NCI-H526 (cell line): ENCODE results near the gene NDFIP2.

ENCODE experiments used
- DNase-seq, 2 experiments: peaks; one replicate each; lab custom pipeline; 2025; lab: John Stamatoyannopoulos, UW

NDFIP2 gene, protein sequence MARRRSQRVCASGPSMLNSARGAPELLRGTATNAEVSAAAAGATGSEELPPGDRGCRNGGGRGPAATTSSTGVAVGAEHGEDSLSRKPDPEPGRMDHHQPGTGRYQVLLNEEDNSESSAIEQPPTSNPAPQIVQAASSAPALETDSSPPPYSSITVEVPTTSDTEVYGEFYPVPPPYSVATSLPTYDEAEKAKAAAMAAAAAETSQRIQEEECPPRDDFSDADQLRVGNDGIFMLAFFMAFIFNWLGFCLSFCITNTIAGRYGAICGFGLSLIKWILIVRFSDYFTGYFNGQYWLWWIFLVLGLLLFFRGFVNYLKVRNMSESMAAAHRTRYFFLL

DNA sequence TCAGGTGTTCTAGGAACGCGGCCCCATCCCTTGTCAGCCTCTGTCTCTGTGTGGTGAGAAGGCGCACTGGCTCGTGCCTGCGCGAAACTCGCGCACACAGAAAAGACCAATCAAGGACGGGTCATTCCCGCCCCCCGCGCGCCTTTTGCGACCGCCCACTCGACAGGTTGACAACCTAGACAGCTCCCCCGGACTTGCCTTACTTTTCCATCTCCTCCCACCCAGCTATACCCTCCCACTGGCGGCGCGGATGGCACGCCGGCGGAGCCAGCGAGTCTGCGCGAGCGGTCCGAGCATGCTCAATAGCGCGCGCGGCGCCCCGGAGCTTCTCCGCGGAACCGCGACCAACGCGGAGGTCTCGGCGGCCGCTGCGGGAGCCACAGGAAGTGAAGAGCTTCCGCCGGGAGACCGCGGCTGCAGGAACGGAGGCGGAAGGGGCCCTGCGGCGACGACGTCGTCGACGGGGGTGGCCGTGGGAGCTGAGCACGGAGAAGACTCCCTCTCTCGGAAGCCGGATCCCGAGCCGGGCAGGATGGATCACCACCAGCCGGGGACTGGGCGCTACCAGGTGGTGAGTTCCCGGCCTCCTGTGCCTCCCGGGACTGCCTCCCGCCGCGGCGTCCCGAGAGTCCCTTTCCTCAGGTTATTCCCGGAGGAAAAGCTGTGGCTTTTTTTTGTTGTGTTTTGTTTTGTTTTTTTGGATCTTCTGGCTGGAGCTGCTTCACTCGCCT, at the start of gene NDFIP2:
NDFIP2 (plus strand) TSS at position 202 of the 731 bp plus-strand sequence; CDS start at position 251, 49 bp downstream.
- peak; percentile 98 to 99 for DNase-seq

DNA sequence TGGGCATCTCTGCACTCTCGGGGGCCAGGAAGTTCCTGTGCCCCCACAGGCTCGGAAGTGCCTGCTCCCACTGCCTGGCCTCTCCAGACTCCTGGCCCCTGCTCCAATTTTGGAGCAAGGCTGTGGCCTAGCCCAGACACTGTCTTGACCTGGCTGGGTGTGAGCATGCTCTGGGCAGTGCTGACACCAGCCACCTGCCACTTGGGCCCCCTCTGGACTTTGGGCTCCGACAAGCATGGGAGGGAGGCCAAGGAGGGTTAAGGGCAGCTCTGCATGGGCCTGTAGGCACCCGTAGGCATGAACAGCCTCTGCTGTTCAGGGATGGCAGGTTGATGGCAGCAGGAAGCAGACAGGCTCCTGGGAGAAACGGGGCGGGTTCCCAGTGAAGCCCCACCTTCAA, 48.9 kb upstream of the NDFIP2 start:
- DNase-seq: no peak

DNA sequence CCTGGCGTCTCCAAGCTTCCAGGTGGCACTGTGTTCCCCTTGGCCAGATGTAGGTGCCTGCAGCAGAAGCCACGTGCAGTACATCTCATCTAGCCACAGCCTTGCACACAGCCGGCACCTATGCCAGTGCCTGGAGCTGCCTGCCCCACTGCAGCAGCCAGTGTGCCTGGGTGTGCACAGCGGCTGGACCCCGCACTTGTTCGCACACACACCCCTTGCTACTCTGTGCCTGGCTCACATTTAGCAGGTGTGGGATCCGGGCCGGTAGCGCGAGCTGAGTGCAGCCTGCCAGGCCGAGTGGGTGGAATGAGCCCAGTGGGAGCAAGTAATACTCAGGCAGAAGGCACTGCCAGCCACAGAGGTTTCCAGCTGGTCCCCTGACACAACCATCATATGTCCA, 48.0 kb upstream of the NDFIP2 start:
- no peak for DNase-seq

DNA sequence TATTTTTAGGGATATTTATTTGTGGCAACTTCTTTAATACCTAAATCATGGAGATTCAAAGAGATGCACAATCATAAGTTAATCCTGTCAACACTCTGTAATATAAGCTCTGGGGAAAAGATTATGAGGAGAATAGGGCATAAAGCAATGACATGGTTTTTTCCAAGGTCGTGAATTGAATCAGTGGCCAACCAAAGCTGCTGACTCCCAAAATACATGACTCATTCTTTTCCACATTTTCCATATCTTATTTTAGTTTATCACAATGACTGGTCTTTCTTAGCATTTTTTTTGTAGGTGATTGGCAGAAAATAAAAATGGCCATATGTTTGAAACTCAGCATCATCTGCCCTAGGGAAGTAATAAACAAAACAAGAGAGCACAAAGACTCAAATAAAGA, 46.4 kb upstream of the NDFIP2 start:
- DNase-seq: no peak

DNA sequence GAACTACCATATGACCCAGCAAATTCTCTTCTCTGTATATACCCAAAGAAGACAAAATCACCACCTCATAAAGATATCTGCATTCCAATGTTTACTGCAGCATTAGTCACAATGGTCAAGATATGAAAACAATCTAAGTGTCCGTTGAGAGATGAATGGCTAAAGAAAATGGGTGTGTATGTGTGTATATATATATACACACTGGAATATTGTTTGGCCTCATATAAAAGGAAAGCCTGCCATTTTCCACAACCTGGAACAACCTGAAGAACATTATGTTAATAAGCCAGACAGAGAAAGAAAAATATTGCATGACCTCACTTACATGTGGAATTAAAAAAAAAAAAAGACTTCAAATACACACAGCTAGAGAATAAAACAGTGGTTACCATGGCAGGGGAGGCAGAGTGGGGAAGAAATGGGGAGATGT, 45.4 kb upstream of the NDFIP2 start:
- DNase-seq: no peak

DNA sequence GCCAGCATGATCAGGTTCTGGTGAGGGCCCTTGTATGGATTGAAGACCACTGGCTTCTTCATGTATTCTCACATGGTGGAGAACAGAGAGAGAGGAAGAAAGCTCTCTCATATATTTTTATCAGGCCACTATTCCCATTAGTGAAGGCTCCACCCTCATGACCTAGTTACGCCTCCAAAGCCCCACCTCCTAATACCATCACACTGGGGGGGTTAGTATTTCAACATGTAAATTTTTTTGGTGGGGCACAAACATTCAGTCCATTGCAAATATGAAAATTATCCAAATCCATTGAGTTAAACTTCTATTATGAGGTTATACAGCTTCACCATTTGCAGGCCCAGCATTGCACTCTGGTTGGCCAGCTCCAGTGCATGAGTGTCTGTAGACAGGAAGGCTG, 41.7 kb upstream of the NDFIP2 start:
- DNase-seq: no peak

DNA sequence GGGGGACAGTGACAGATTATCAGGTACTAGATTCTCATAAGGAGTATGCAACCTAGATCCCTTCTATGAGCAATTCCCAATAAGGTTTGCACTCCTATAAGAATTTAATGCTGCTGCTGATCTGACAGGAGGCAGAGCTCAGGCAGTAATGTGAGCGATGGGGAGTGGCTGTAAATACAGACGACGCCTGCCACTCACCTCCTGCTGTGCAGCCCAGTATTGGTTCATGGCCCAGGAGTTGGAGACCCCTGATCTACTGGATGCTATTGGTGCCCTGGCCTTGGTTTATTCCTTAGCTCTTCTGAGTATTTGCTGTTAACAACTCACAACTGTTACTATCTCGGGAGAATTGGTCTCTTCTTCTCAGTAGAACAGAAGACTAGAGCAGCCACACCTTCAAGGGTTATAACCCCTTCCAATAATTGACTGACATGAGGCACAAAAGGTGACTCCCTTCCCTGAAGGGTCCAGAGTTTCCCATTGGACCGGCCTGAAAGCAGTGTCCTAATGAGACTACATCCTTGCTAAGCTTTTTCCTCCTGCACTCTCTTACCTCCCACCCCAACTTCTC, 39.9 kb upstream of the NDFIP2 start:
- DNase-seq: no peak

DNA sequence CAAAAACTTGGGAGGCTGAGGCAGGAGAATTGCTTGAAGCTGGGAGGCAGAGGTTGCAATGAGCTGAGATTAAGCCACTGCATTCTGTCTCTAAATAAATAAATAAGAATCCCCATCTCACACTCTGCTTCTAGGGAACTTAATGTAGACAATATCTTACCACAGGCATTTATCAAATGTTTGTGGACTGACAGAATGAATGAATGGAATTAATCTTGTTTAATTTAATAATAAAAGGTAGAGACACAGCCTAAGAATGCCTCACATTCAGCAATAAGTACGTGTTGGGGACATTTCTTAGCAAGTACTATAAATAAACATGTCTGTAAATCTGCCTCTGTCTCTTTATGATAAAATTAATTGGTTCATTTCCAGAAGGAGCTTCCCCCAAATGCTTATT, 38.7 kb upstream of the NDFIP2 start:
- no peak for DNase-seq

DNA sequence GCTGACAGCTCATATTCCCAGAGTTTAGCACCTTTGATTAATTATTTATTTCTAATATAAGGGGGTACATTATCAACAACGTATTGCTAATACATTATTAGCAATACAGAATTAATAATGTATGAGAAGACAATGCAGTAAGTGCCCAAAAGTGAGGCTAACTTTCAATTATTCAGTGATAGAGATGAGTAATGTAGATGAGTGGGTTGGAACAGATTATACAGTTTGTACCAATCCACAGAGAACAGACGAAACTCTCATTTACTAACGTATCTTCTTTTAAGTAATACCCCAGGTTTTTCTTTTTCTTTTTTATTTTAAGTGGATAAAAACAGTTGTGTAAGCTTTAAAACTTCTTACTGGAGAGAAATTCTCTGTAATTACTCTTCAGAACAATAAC, 38.2 kb upstream of the NDFIP2 start:
- DNase-seq: no peak

DNA sequence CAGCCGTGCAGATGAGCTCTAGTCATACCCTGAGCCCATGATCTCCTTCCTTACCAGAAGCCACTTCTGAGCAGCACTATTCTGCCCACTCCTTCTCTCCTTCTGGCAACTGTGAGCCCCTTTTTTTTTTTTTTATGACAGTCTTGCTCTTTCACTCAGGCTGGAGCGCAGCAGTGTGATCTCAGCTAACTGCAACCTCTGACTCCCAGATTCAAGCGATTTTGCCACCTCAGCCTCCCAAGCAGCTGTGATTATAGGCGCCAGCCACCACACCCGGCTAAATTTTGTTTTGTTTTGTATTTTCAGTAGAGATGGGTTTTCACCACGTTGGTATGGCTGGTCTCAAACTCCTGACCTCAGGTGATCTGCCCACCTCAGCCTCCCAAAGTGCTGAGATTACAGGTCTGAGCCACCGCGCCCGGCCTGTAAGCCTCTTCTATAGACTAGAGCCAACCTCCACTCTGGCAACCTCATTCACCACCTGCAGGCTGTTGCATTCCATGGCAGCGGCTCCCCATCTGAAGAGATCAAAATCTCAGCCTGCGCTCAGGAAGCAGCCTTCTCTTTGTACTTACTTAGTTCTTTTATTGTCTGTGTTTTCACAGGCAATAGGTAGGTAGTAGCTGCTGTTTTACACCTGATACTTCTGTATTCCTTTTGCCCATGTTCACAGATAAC, 34.8 kb upstream of the NDFIP2 start:
- no peak for DNase-seq

DNA sequence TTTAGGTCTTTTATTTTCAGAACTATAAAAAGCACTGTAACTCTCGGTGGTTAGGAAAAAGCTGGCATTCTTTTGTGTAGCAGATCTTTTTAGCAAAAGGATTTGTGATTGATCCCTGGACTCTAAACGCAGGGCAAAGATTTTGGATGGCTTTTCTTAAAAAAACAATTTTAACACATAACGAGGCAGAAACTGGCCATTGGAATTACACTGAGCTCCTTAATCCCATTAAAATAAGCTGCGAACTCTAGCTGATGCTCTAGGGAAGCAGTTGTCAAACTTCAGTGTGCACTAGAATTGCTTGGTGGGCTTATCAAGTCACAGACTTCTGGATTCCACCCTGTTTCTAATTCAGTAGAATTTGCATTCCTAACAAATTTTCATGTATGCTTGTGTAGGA, 33.8 kb upstream of the NDFIP2 start:
- DNase-seq: no peak

DNA sequence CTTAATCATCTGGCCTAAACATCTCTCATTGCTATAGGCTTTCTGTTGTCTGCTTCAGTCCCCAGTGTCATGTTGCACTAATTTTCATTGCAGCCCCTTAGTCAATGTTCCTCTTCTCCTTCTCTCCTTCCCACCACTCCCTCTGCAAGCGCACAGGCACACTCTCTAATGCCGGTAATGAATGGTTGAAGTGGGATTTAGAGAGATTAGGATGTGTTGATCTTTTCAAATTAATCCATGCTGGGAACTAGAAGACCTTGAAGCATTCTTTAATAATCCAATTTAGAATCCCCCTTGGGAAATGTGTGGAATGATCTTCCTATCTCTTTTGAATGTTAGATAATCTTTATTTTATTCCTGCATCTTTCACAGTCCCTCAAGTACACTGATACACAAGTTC, 33.2 kb upstream of the NDFIP2 start:
- DNase-seq: no peak

DNA sequence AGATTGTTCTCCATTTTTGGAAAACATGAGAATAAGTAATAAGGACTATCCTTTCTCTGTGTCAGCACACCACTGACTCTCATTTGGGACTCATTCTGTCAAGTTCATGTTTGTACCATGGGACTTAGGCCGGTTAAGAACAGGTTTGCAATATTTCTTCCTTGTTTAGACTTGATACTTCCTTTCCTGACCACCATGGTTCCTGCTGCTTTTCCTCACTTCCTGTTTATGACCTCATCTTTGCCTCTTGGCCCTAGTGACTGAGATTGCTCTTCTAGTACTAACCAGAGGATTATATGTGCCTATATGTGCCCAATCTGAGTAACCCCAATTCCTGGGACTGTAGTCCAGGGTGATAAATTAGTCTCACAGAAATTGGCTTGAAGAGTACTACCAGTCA, 32.5 kb upstream of the NDFIP2 start:
- no peak for DNase-seq

DNA sequence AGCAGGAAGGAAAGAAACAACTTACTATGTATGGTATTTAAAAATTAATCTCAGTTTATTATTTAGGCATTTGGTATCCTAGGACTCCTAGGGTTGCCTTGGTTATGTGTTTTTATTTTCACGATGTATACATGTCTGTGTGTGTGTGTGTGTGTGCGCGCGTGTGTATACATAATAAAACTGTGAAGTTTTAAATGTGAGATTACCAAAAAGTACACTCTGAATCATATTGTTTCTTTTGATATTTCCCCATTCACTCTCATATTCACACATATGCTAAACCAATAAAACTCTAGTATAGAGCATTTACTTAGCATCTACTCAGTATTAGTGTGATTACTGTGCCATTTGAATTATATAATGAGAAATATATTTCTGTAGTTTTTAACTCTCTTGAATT, 30.8 kb upstream of the NDFIP2 start:
- DNase-seq: no peak

DNA sequence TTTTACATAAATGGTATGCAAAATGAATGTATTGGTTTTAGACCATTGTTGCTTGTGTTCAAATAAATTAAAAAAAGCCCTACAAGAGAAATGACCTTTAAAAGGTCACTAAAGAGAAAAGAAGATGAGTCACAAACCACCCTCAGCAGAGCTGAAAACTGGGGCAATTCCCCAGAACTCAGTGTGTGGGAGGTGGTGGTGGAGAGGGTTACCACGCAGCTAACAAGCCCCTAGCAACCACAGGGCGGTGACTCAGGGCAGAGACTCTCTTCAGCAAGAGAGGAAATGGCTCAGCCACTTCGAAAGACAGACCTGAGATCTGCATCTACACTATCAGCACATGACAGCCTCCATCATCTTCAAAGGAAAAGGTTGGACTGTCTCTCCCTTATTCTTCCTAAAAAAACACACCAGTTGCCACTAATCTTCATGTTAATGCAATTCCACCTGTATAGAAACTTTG, 29.4 kb upstream of the NDFIP2 start:
- DNase-seq: no peak

DNA sequence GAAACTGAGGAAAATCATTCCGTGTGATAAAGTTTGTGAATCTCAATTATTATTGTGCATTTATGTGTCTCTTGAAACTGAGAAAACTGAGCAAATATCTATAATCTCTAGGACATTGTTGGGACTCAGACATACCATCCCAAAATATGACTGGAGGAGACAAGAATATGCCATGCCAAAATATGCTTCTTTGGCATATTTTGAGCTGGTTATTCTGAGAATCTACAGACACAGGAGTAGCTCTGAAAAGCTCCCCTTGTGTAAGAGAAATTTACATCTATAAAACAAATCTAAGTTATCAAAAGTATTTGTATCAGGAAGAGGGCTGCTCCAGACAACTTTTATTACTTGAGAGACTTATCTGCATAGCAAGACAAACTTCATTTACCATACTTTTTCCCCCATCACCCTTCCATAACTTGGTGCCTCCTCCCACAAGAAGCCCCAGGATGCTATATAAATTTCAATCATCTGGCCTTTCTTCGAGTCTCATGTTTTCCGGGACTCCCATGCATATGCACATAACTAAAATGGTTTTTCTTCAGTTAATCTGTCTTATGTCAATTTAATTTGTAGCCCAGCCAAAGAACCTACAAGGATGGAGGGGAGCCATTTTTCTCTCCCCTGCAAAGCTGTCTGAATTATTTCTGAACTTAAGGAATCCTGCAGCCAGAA, 28.6 kb upstream of the NDFIP2 start:
- no peak for DNase-seq

DNA sequence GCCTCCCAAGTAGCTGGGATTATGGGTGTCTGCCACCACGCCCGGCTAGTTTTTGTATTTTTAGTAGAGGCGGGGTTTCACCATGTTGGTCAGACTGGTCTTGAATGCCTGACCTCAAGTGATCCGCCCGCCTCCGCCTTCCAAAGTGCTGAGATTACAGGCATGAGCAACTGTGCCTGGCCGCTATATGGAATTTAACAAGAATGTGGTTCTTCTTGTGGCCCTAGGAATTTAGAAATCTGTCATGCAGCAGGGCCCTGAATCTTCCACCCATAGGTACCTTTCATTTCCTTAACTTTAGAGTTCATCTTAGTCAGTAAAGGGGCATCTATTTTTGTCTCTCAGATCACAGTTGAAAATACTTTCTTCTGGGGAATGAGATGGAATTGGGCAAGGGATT, 25.6 kb upstream of the NDFIP2 start:
- DNase-seq: no peak

DNA sequence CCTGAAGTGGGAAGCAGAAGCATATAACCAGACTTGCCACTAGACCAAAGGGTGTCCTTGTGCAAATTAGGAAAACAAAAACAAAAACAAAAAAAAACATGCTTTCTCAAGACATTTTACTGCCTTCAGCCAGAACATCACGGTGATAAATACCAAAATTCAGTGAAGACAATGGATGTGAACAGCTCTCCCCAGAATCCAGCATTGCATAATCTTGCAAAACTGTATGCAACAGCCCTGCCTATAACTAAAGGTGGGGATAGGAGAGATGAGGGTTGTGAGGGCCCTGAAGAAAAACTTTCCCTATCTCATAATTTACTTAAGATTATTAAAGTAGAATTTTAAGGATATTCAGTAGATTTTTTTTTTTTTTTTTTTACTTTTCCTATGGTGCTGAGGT, 24.9 kb upstream of the NDFIP2 start:
- DNase-seq: no peak

DNA sequence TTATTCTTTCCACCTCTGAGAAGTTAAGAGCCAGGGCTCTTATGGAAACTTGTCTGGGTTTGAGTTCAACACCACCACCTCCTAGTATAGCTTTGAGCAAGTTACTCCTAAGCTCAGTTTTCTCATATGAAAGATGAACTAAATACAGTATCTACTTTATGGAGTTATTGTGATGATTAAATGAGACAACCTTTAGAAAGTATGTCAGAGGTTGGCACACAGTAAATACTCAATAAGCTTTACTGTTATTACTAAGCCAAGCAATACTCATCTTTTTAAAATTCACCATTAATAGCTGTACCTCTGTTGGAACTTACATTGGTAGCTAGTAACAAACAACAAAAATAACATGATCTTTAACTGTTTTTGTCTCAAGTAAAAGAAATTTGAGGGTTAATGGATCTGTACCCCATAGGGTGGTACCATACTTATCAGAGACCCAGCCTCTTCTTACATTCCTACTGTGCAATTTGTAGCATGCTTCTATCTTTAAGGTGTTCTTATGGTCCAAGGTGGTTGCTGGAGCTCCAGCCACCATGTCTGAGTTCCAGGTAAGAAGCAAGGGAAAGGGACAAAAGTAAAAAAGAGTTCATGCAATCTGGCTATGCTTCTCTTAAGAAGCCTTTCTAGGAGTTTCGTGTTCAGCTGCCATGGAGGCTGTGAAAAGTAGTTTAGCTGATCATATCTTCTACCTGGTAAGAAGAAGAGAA, 24.1 kb upstream of the NDFIP2 start:
- DNase-seq: no peak

DNA sequence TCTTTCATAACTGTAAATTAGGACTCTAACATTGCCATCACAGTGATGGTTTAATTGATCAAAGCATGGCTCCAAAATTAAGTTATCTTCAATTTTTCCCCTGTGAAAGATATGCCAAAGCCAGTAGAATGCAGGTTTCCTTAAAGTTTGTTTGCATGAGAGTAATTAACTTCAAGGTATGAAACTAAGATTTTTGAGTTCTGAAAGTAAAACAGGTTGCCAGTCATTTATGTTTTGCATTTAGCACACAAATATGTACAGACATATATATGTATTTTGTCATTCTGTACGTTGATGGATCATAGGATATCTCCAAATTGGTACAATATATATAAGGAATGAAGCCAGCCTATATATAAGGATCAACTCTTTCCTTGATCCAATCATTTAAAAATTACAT, 23.6 kb upstream of the NDFIP2 start:
- no peak for DNase-seq

DNA sequence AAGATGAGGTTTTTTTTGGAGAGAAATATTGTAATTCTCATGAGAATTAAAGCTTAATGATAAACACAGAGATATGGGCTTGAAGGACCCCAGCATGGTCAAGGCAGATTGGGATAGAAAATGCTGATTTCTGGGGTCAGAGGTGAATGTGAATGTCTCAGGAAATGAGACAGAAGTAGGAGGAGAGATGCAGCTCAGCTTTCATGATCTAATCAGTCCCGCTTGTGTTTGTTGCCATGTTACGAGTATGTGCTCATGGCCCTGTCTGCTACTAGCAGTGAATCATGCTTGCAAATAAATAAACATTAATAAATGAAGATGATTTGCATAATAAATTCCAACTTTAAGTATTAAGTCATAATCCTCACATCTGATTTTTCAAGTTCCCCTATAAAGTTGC, 23.0 kb upstream of the NDFIP2 start:
- DNase-seq: peak; percentile 42 to 46
